NCI-H146 treated with DMSO at 0.1 percent for 48 hours (cell line): Measurements from ENCODE around the gene AFG1L.
"Not testable (repeated sequence)": the region's sequence is repeated elsewhere in the genome, so short reads cannot be mapped to it uniquely, and the experiment has no call there.

ENCODE experiments used
- DNase-seq: peaks from one replicate; lab custom pipeline; 2025; ENCODE audit not compliant: unreplicated experiment; lab: John Stamatoyannopoulos, UW

The AFG1L gene

GRCh38 chr6:108348655-108349349, 53.9 kb downstream of the AFG1L start:
- DNase-seq: no peak

DNA sequence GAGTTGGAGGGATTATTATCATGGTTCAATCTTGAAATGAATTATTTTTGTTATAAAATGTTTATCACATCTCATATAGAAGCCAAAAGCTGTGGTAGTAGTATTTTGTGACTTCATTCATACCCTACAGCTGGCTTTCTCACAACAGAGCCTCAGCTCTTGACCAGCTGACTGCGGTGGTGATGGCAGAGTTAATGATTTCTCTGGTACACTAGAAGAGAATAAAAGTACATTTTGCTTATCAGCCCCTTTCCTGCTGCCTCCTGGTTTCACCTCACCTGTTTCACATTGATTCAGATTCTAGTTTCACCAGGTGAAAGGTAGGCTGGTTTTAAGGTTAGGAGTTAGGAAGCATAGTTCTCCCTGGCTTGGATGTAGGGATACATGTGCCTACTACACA, 55.7 kb downstream of the AFG1L start:
- DNase-seq: no peak

- DNase-seq: no peak
These were observed 59.0 kb downstream of the AFG1L start for GRCh38 chr6:108353853-108354252.

- DNase-seq: no peak
These were observed 60.3 kb downstream of the AFG1L start for GRCh38 chr6:108355120-108355519.

DNA sequence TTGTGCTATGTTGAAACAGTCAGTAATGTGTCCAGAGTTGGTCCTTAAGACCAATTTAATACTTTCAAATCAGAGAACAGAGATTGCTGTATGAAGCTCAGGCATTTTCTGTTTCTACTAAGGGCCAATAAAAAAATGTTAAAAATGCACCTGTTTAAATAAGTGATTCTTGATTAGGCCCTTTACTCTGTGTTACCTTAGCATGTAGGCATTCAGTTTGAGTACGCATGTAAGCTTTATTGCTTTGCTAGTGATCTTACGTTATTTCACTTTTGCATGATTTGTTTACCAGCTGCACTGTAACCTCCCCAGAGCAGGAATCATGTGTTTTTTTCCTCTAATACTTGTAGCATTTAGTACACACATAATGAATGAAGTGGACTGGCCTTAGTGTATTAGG, 61.0 kb downstream of the AFG1L start:
- DNase-seq: no peak

GRCh38 chr6:108359901-108360882, 65.3 kb downstream of the AFG1L start:
- no peak for DNase-seq

DNA sequence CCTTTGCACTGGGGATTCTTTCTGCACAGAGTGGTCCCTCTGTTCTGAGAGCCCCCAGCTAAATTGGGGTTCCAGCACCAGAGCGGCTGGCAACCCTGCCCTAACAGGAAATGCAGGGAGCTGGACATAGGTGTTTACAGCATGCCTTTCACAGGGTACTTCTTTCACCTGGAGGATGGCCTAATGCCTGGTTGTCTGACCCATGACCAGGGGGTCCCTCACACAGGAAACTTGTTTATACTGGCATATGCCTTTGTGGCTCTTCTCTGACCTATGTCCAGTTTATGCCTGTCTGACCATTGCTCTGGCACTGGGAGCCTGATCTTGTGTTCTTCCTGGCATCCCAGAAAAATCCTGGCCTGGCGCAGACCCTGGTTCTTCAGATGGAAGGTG, 66.1 kb downstream of the AFG1L start:
- DNase-seq: no peak

GRCh38 chr6:108361312-108361932, 66.6 kb downstream of the AFG1L start:
- DNase-seq: no peak

DNA sequence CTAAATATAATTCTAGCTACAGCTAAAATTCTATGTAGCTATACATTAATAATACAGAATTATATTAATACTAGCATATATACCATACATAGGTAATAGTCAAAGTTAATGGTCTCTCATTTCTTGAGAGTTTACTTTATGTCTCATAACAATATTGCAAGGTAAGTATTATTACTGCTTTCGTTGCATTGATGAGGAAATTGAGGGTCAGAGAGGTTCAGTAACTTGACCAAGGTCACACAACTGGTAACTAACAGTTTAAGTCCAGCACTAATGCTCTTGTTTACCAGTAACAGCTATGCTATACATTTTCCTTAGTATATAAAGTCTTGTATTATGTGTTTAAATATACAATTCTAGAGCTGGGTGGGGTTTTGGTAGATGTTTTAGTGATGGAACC, 67.6 kb downstream of the AFG1L start:
- no peak for DNase-seq

- DNase-seq: no peak
These were observed 68.3 kb downstream of the AFG1L start for GRCh38 chr6:108363113-108363512.

- no peak for DNase-seq
These were observed 69.0 kb downstream of the AFG1L start for GRCh38 chr6:108363889-108364313.

DNA sequence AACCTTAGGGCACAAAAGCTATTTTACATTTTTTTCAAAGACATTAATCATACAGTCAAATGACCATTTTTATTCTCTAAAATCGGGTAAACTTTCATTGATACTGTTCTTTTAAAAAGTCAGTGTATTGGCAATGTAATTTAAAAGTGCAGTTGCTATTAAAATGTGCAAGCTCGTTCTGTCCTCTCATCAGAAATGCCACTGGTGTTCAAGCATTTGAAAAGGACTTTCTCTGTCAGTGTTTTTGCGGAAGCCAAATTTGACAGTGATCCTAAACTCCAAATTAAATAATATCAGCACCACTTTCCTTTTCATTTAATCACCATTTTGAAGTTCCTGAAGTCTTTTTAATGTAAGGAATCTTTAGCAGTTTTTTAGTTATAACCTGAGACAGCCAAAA, 69.6 kb downstream of the AFG1L start:
- no peak for DNase-seq

DNA sequence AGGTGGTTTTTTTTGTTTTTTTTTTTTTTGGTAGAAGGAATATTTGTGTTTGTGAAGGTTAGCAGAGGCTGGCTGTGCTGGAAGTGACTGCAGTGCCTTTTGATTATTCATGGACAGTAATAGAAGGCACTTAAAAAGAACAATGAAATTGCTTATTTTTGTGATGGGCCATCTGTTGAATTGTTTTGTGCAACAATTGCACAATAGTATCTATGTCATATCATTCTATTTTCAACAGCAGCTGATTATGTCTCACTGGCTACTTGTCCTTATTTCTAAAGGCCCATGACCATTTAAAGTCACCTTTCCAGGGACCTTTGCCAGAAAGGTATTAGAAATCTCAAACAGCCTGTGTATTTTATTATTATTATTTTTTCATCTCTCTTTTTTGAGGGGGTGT, 70.6 kb downstream of the AFG1L start:
- DNase-seq: peak; percentile 6

- DNase-seq: no peak
These were observed 71.4 kb downstream of the AFG1L start for GRCh38 chr6:108366236-108366635.

DNA sequence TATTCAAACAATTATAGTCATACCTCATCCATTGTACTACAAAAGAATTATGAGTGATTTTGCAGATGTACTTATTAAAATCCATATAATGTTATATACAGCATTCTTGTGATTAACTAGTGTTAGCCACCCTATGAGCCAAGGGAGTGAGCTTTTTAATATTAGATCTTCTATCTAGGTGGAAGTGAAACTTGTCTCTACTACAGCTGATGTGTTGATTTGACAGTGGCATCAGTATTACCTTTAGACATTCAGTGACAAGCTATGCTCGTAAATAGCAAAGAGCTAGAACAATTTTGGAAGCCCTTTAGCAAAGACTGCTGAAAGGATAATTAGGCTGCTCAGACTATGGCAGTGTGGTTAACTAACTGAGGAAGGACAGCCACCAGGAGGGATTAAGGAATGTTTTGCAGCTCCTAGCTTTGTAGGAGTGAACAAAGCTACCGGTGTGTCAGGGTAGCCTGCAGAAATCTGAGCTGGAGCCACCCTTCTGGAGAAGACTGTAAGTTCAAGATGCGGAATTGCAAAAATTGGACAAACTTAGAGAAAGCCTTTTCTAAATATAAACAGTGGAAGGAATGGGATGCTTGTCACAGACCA, 73.7 kb downstream of the AFG1L start:
- no peak for DNase-seq

GRCh38 chr6:108380876-108381275, 86.0 kb downstream of the AFG1L start:
- DNase-seq: no peak

- no peak for DNase-seq
These were observed 89.1 kb downstream of the AFG1L start for GRCh38 chr6:108383981-108384380.

GRCh38 chr6:108389190-108389589, 94.3 kb downstream of the AFG1L start:
- DNase-seq: not testable (repeated sequence)

- DNase-seq: no peak
These were observed 100.4 kb downstream of the AFG1L start for GRCh38 chr6:108395297-108395696.

GRCh38 chr6:108403236-108403635, 108.4 kb downstream of the AFG1L start:
- no peak for DNase-seq

DNA sequence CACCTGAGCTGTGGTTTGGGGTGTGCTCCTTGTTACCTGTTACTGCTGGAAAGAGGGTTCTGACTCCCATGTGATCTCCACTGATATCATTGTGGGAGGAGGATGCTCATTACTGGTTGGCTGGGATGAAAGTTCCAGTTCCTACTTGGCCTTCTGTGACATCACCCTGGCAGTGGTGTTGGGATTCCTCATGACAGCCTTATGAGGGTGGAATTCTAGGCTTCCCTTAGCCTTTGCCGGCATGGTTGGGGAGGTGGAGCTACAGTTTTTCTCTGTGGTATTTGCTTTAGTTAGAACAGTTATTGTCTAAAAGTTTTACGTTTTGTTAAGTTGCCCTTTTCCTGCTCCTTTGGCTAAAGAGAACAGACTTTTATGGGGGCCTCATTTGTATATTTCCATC, 112.1 kb downstream of the AFG1L start:
- DNase-seq: no peak
